HEK293 (cell line): Measurements from ENCODE around the gene CIRBP.

Experiments used
- CTCF ChIA-PET: fragments of 350-600 bp; formaldehyde crosslinking; extraction: SDS; loops from one replicate; lab custom pipeline; 2021; ENCODE audit warnings: antibody characterized with exemption; lab: Yijun Ruan, JAX
- POLR2A ChIA-PET: fragments of 300-600 bp; formaldehyde crosslinking; extraction: SDS; loops from one replicate; lab custom pipeline; 2020; ENCODE audit warnings: antibody characterized with exemption, inconsistent platforms; lab: Yijun Ruan, JAX
- H3K27ac ChIP-seq: fragments of 200-500 bp; sonication (Bioruptor generic); 2 replicates; pipeline ENCODE4 v1.5.1; 2014; ENCODE audit warnings: low read depth, low read length, control low read depth, inconsistent platforms; ENCODE audit errors: extremely low read depth
- H3K36me3 ChIP-seq, 2 experiments: fragments of 200-500 bp in 1 of 2; sonication (Bioruptor generic) in 1 of 2; 1 replicate in 1 of 2; 2 replicates in 1 of 2; pipeline ENCODE4 v1.5.1; 2014 to 2017; ENCODE audit warnings: inconsistent platforms in 2 of 2, low read length in 2 of 2; ENCODE audit not compliant: control insufficient read depth in 2 of 2, insufficient read depth in 1 of 2
- H3K4me1 ChIP-seq: fragments of 200-500 bp; sonication (Bioruptor generic); 2 replicates; pipeline ENCODE4 v1.5.1; 2014; ENCODE audit warnings: mild to moderate bottlenecking, low read length, inconsistent platforms; ENCODE audit not compliant: control insufficient read depth, insufficient read depth
- H3K4me3 ChIP-seq: 2 replicates; pipeline ENCODE4 v1.5.1; 2011; ENCODE audit warnings: low read depth, mild to moderate bottlenecking, control low read depth, low read length, moderate library complexity
- H3K9me3 ChIP-seq: fragments of 200-500 bp; sonication (Bioruptor generic); 2 replicates; pipeline ENCODE4 v1.5.1; 2014; ENCODE audit warnings: low read depth, low read length, inconsistent platforms; ENCODE audit not compliant: control insufficient read depth, insufficient read depth
- GLIS1 ChIP-seq: fragments of 450-650 bp; formaldehyde crosslinking; IDR thresholded peaks from 2 replicates; pipeline ENCODE4 v1.5.1; 2016; ENCODE audit warnings: missing biosample characterization, missing genetic modification characterization
- GLIS2 ChIP-seq: fragments of 450-650 bp; formaldehyde crosslinking; IDR thresholded peaks from 2 replicates; pipeline ENCODE4 v1.5.1; 2016; ENCODE audit warnings: missing biosample characterization, missing genetic modification characterization
- KLF1 ChIP-seq: fragments of 450-650 bp; formaldehyde crosslinking; IDR thresholded peaks from 2 replicates; pipeline ENCODE4 v1.5.1; 2016; ENCODE audit warnings: missing biosample characterization, missing genetic modification characterization
- OSR2 ChIP-seq: fragments of 450-650 bp; formaldehyde crosslinking; IDR thresholded peaks from 2 replicates; pipeline ENCODE4 v1.5.1; 2016; ENCODE audit warnings: missing biosample characterization, missing genetic modification characterization
- WT1 ChIP-seq: fragments of 450-650 bp; formaldehyde crosslinking; IDR thresholded peaks from 2 replicates; pipeline ENCODE4 v1.5.1; 2016; ENCODE audit warnings: missing biosample characterization, missing genetic modification characterization
- ZNF19 ChIP-seq: fragments of 450-650 bp; formaldehyde crosslinking; IDR thresholded peaks from 2 replicates; pipeline ENCODE4; 2016; ENCODE audit warnings: missing biosample characterization, missing genetic modification characterization, low read depth
- ZNF366 ChIP-seq: fragments of 450-650 bp; formaldehyde crosslinking; conservative IDR thresholded peaks from 2 replicates; pipeline ENCODE4 v1.5.1; 2016; ENCODE audit warnings: missing biosample characterization, missing genetic modification characterization
- ZNF37A ChIP-seq: fragments of 450-650 bp; IDR thresholded peaks from 2 replicates; pipeline ENCODE4 v1.5.1; 2018; ENCODE audit warnings: missing biosample characterization, missing genetic modification characterization
- ZNF394 ChIP-seq: fragments of 450-650 bp; formaldehyde crosslinking; IDR thresholded peaks from 2 replicates; pipeline ENCODE4 v1.5.1; 2016; ENCODE audit warnings: missing biosample characterization, missing genetic modification characterization, mild to moderate bottlenecking, moderate library complexity, borderline replicate concordance
- ZNF48 ChIP-seq: fragments of 450-650 bp; formaldehyde crosslinking; IDR thresholded peaks from 2 replicates; pipeline ENCODE4 v1.5.1; 2016; ENCODE audit warnings: missing biosample characterization, missing genetic modification characterization
- ZNF558 ChIP-seq: fragments of 450-650 bp; formaldehyde crosslinking; IDR thresholded peaks from 2 replicates; pipeline ENCODE4 v1.5.1; 2016; ENCODE audit warnings: missing biosample characterization, missing genetic modification characterization
- ZNF600 ChIP-seq: fragments of 450-650 bp; formaldehyde crosslinking; IDR thresholded peaks from 2 replicates; pipeline ENCODE4 v1.5.1; 2016; ENCODE audit warnings: missing biosample characterization, missing genetic modification characterization
- ZNF830 ChIP-seq: fragments of 450-650 bp; IDR thresholded peaks from 2 replicates; pipeline ENCODE4 v1.5.0; 2018; ENCODE audit warnings: missing biosample characterization, missing genetic modification characterization, low read depth, mild to moderate bottlenecking, moderate library complexity
- TF ChIP-seq, protein P1 (sequence below): fragments of 450-650 bp; formaldehyde crosslinking; IDR thresholded peaks from 2 replicates; pipeline ENCODE4 v1.5.1; 2016; ENCODE audit warnings: missing biosample characterization, missing genetic modification characterization
- TF ChIP-seq, protein P2 (sequence below): fragments of 450-650 bp; formaldehyde crosslinking; IDR thresholded peaks from 2 replicates; pipeline ENCODE4 v1.5.1; 2016; ENCODE audit warnings: missing biosample characterization, missing genetic modification characterization
- TF ChIP-seq, protein P3 (sequence below): fragments of 450-650 bp; formaldehyde crosslinking; IDR thresholded peaks from 2 replicates; pipeline ENCODE4 v1.5.1; 2017; ENCODE audit warnings: missing biosample characterization, missing genetic modification characterization
- TF ChIP-seq, protein P4 (sequence below): fragments of 450-650 bp; IDR thresholded peaks from 2 replicates; pipeline ENCODE4 v1.5.1; 2018; ENCODE audit warnings: missing biosample characterization, mild to moderate bottlenecking, missing genetic modification characterization
- TF ChIP-seq, protein P5 (sequence below): fragments of 450-650 bp; formaldehyde crosslinking; IDR thresholded peaks from 2 replicates; pipeline ENCODE4 v1.5.1; 2016; ENCODE audit warnings: missing biosample characterization, missing genetic modification characterization

The CIRBP gene

DNA sequence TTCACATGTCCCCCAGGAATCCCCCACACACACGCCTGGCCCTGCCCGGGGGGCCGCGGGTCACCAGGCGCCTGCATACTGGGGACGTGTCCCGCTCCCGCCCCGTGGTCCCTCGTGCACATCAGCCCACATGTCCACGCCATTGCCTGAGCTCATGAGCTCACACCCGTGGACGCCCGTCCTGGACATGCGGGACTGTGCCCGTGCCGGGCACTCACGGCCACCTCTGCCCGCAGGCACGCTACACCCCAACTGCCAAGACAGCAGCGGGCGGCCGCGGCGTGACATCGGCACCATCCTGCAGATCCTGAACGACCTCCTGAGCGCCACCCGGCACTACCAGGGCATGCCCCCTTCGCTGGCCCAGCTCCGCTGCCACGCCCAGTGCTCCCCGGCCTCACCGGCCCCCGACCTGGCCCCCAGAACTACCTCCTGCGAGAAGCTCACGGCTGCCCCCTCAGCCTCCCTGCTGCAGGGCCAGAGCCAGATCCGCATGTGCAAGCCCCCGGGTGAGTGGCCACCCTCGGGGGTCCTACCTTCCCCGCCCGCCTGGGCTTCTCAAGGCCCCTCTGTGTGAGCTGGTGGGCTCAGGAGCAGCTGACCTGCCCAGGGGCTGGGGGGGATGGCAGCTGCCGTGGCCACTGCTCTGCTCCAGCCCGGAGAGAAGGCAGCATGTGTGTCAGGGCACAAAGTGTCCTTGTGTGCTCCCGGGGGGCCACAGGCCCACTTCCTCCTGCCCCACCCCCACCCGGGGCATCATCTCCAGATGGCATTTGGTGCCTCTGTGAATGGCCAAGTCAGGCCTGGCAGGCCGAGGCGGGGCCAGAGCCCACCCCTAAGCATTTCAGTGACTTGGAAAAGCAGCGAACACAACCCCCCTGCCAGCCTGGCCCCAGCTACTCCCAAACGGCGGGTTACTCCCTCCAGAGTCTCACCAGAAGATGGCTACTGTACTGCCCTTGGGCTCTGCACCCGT lies 13.7 kb upstream of the CIRBP start (continued):
- TF ChIP-seq KLF1 (tag by site-specific recombination) (peak; percentile 34; the same call in 1 of the 2 replicates), ZNF830 (tag by site-specific recombination) (no peak), GLIS2 (tag by site-specific recombination) (peak; percentile 74), ZNF48 (tag by site-specific recombination) (no peak), ZNF394 (tag by site-specific recombination) (peak; percentile 99), ZNF37A (tag by site-specific recombination) (no peak)
- TF ChIP-seq, protein P1, sequence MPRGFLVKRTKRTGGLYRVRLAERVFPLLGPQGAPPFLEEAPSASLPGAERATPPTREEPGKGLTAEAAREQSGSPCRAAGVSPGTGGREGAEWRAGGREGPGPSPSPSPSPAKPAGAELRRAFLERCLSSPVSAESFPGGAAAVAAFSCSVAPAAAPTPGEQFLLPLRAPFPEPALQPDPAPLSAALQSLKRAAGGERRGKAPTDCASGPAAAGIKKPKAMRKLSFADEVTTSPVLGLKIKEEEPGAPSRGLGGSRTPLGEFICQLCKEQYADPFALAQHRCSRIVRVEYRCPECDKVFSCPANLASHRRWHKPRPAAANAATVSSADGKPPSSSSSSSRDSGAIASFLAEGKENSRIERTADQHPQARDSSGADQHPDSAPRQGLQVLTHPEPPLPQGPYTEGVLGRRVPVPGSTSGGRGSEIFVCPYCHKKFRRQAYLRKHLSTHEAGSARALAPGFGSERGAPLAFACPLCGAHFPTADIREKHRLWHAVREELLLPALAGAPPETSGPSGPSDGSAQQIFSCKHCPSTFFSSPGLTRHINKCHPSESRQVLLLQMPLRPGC: no peak
- TF ChIP-seq, protein P2, sequence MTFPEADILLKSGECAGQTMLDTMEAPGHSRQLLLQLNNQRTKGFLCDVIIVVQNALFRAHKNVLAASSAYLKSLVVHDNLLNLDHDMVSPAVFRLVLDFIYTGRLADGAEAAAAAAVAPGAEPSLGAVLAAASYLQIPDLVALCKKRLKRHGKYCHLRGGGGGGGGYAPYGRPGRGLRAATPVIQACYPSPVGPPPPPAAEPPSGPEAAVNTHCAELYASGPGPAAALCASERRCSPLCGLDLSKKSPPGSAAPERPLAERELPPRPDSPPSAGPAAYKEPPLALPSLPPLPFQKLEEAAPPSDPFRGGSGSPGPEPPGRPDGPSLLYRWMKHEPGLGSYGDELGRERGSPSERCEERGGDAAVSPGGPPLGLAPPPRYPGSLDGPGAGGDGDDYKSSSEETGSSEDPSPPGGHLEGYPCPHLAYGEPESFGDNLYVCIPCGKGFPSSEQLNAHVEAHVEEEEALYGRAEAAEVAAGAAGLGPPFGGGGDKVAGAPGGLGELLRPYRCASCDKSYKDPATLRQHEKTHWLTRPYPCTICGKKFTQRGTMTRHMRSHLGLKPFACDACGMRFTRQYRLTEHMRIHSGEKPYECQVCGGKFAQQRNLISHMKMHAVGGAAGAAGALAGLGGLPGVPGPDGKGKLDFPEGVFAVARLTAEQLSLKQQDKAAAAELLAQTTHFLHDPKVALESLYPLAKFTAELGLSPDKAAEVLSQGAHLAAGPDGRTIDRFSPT (tag by site-specific recombination): peak; percentile 92
- TF ChIP-seq, protein P3, sequence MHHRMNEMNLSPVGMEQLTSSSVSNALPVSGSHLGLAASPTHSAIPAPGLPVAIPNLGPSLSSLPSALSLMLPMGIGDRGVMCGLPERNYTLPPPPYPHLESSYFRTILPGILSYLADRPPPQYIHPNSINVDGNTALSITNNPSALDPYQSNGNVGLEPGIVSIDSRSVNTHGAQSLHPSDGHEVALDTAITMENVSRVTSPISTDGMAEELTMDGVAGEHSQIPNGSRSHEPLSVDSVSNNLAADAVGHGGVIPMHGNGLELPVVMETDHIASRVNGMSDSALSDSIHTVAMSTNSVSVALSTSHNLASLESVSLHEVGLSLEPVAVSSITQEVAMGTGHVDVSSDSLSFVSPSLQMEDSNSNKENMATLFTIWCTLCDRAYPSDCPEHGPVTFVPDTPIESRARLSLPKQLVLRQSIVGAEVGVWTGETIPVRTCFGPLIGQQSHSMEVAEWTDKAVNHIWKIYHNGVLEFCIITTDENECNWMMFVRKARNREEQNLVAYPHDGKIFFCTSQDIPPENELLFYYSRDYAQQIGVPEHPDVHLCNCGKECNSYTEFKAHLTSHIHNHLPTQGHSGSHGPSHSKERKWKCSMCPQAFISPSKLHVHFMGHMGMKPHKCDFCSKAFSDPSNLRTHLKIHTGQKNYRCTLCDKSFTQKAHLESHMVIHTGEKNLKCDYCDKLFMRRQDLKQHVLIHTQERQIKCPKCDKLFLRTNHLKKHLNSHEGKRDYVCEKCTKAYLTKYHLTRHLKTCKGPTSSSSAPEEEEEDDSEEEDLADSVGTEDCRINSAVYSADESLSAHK: no peak

DNA sequence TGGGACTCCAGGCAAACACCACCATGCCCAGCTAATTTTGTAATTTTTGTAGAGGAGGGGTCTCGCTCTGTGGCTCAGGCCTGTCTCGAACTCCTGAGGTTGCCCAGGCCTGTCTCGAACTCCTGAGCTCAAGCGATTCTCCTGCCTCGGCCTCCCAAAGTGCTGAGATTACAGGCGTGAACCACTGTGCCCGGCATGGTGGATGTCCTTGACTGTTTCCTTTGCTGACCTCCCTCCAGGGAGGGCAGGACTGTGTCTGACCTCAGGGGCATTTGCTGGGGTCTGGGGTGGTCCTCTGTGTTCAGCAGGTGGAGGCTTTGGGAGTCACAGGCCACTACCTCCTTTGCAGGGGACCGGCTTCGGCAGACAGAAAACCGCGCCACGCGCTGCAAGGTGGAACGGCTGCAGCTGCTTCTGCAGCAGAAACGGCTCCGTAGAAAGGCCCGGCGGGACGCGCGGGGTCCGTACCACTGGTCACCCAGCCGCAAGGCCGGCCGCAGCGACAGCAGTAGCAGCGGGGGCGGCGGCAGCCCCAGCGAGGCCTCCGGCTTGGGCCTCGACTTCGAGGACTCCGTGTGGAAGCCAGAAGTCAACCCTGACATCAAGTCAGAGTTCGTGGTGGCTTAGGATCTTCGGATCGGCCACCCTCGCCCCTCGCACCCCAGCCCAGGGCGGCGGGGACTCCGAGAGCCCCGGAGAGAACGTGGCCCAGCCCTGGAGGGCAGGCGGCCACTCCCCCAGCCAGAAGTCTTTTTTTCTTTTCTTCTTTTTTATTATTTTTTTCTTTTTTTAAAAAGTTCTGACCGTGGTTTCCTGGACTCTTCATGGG lies 12.3 kb upstream of the CIRBP start:
- Histone ChIP-seq H3K36me3 (peaks cover 21 to 50% of the 10 kb centered on the region in 2 experiments), H3K4me3 (no peak overlapping the region), H3K4me1 (peaks cover 24% of the 10 kb centered on the region), H3K9me3 (no peaks in the 10 kb centered on the region), H3K27ac (peak overlapping the region; percentile 57; the same call in 1 of the 2 replicates)
- POLR2A ChIA-PET: interaction anchor here (0.6 to 10.8 kb wide), 4 partner anchors 10 to 241 kb away, joined by 3 to 407 read pairs (median 4); partner anchors contain the start of gene CIRBP
- TF ChIP-seq OSR2 (peak; percentile 21; the same call in 1 of the 2 replicates), GLIS1 (tag by site-specific recombination) (0 out of 2 replicates have a peak, but pooled peaks have one; percentile 14), KLF1 (tag by site-specific recombination) (no peak), ZNF19 (tag by site-specific recombination) (no peak), ZNF600 (tag by site-specific recombination) (peak; percentile 64), WT1 (tag by site-specific recombination) (peak; percentile 23), ZNF558 (tag by site-specific recombination) (no peak), ZNF366 (tag by site-specific recombination) (no peak)
- TF ChIP-seq, protein P4, sequence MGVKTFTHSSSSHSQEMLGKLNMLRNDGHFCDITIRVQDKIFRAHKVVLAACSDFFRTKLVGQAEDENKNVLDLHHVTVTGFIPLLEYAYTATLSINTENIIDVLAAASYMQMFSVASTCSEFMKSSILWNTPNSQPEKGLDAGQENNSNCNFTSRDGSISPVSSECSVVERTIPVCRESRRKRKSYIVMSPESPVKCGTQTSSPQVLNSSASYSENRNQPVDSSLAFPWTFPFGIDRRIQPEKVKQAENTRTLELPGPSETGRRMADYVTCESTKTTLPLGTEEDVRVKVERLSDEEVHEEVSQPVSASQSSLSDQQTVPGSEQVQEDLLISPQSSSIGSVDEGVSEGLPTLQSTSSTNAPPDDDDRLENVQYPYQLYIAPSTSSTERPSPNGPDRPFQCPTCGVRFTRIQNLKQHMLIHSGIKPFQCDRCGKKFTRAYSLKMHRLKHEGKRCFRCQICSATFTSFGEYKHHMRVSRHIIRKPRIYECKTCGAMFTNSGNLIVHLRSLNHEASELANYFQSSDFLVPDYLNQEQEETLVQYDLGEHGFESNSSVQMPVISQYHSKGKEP (tag by site-specific recombination): peak; percentile 25; the same call in 1 of the 2 replicates
- TF ChIP-seq, protein P5, sequence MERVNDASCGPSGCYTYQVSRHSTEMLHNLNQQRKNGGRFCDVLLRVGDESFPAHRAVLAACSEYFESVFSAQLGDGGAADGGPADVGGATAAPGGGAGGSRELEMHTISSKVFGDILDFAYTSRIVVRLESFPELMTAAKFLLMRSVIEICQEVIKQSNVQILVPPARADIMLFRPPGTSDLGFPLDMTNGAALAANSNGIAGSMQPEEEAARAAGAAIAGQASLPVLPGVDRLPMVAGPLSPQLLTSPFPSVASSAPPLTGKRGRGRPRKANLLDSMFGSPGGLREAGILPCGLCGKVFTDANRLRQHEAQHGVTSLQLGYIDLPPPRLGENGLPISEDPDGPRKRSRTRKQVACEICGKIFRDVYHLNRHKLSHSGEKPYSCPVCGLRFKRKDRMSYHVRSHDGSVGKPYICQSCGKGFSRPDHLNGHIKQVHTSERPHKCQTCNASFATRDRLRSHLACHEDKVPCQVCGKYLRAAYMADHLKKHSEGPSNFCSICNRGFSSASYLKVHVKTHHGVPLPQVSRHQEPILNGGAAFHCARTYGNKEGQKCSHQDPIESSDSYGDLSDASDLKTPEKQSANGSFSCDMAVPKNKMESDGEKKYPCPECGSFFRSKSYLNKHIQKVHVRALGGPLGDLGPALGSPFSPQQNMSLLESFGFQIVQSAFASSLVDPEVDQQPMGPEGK (tag by site-specific recombination): peak; percentile 12; the same call in 1 of the 2 replicates
- CTCF ChIA-PET: interaction anchor here (1.2 to 1.4 kb wide), 3 partner anchors 10 to 13 kb away, joined by 5 to 9 read pairs (median 6); no protein-coding TSS in a partner anchor
